Inferior parietal cortex (tissue), 1 donor: ENCODE data around the gene EEF1A1.
"Not testable (repeated sequence)": the region's sequence is repeated elsewhere in the genome, so short reads cannot be mapped to it uniquely, and the experiment has no call there.

ENCODE experiments used
- DNase-seq: peaks from one replicate; pipeline ENCODE4 v3.0.0-alpha.2; 2016; ENCODE audit errors: extremely low spot score

The EEF1A1 gene

DNA sequence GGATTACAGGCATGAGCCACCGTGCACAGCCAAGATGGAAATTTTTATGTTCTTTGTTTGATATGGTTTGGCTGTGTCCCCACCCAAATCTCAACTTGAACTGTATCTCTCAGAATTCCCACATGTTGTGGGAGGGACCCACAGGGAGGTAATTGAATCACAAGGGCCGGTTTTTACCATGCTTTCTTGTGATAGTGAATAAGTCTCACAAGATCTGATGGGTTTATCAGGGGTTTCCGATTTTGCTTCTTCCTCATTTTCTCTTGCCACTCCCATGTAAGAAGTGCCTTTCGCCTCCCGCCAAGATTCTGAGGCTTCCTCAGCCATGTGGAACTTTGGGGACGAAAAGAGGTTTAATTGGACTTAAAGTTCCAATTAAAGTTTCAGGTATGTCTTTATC is 14.6 kb downstream of the EEF1A1 start:
- no peak for DNase-seq

DNA sequence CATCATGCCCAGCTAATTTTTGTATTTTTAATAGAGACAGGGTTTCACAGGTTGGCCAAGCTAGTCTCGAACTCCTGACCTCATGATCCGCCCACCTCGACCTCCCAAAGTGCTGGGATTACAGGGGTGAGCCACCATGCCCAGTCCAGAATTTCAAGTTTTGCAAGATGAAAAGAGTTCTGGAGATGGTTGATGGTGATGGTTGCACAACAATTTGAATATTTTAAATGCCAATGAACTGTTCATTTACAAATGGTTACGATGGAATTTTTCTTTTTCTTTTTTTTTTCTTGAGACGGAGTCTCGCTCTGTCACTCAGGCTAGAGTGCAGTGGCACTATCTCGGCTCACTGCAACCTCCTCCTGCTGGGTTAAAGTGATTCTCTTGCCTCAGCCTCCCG is 15.1 kb downstream of the EEF1A1 start:
- not testable (repeated sequence) for DNase-seq

DNA sequence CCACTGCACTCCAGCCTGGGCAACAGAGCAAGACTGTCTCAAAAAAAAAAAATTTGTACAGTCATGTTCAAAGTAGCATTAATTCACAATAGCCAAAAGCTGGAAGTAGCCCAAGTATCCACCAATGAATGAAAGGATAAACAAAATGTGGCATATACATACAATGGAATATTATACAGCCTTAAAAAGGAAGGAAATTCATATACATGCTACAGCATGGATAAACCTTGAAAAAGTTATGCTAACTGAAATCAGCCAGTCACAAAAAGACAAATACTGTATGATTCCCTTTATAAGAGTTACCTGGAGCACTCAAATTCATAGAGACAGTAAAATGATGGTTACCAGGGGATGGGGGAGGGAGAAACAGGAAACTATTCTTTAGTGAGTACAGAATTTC is 15.7 kb downstream of the EEF1A1 start:
- no peak for DNase-seq

DNA sequence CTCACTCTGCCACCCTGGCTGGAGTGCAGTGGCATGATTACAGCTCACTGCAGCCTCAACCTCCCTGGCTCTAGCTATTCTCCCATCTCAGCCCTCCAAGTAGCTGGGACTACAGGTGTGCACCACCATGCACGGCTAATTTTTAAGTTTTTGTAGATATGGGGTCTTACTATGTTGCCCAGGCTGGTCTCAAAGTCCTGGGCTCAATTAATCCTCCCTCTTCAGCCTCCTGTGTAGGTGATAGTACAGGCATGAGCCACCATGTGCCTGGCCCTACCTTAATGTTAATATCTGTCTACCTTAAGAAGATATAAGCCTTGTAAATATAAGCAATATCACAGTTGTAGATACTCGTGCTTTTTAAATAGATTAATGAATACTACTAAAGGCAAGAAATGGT is 16.7 kb downstream of the EEF1A1 start:
- DNase-seq, result no peak

- DNase-seq, result no peak
Observed at GRCh38 chr6:73503027-73503772, 17.6 kb downstream of the EEF1A1 start.

GRCh38 chr6:73497915-73498314 is 22.9 kb downstream of the EEF1A1 start:
- no peak for DNase-seq

- DNase-seq, result no peak
Observed at GRCh38 chr6:73491377-73491776, 29.5 kb downstream of the EEF1A1 start.

- no peak for DNase-seq
Observed at GRCh38 chr6:73487473-73487872, 33.4 kb downstream of the EEF1A1 start.

- no peak for DNase-seq
Observed at GRCh38 chr6:73484438-73484837, 36.4 kb downstream of the EEF1A1 start.

DNA sequence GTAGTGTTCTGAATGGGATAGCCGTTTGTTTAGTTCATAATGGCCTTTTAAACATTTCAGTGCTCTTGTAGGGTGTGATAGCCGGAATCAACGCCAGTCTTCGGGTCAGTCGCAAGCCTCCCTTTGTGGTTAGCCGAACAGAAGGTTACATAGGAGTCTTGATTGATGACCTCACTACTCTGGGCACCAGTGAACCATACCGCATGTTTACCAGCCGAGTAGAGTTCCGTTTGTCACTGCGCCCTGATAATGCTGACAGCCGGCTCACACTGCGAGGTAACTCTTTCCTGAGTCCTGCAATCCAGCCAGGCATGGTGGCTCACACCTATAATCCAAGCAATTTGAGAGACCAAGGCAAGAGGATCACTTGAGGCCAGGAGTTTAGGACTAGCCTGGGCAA is 38.9 kb downstream of the EEF1A1 start:
- no peak for DNase-seq

- no peak for DNase-seq
Observed at GRCh38 chr6:73477407-73477806, 43.4 kb downstream of the EEF1A1 start.

DNA sequence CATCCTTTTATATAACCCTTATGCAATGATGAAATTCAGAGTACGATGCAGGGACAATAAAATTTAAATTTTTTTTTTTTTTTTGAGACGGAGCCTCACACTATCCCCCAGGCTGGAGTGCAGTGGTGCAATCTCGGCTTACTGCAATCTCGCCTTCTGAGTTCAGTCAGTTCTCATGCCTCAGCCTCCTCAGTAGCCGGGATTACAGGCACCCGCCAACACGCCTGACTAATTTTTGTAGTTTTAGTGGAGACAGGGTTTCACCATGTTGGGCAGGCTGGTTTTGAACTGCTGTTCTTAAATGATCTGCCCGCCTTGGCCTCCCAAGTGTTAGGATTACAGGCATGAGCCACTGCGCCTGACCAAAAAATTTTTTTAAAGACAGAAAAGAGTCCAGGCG is 44.1 kb downstream of the EEF1A1 start:
- DNase-seq, result no peak

GRCh38 chr6:73471686-73472290 is 49.0 kb downstream of the EEF1A1 start:
- DNase-seq, result no peak
